ENCODE data around the gene GLT8D2.
A peak's percentile ranks its signal among the peaks of the same experiment; 100 is the strongest.
"Not testable (repeated sequence)": the region's sequence is repeated elsewhere in the genome, so short reads cannot be mapped to it uniquely, and the experiment has no call there.

The GLT8D2 gene

DNA sequence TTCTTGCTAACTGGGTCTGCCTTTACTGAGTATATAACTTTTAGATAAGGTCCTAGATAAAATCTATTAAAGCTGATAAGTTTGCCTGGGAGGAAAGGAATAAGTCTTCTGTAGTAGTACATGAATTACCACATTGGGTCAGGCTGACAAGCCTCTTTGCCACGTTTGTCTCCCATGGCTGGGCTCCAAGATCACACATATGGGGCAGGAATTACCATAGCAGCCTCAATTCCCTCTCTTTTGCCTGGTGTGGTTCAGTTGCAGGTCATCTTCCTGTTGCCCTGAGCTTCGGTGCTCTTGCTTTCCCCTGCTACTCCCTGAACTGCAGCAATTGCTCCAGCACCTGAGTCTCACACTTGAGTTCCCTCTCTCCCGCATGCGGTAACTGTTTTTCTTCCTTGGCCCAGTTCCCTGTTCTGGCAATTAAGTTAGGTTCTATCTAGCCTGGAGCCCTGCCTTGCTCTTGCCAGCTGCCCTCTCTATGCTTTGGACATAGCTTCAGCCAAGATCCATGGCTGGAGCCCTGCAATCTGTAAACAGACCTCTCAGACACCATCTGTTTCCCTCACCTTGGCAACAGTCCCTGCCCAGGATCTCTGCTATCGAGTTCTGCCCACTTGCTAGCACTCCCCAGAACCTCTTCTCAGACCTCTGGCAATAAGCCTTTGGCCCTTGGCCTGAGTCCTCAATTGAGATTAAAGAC, 5.8 kb upstream of the GLT8D2 start:
- Histone ChIP-seq H3K9ac (ENCODE audit: low read length in 5 of 5) (no peak overlapping the region), H3K36me3 (ENCODE audit: control insufficient read depth in 5 of 5, insufficient read depth in 5 of 5, low read length in 5 of 5) (no peaks in the 10 kb centered on the region), H3K4me1 (ENCODE audit: control insufficient read depth in 5 of 5, insufficient read depth in 5 of 5, low read length in 5 of 5) (peaks cover 0 to 11% (median 8%) of the 10 kb centered on the region in 5 donors), H3K9me3 (ENCODE audit: control insufficient read depth in 5 of 5, low read length in 5 of 5) (no peaks in the 10 kb centered on the region), H3K27me3 (ENCODE audit: control insufficient read depth in 5 of 5, insufficient read depth in 4 of 5, low read length in 5 of 5) (peaks cover 0 to 13% (median 0%) of the 10 kb centered on the region in 5 donors), H3K27ac (ENCODE audit: low read depth, low read length) (no peak overlapping the region), H3K4me3 (ENCODE audit: low read depth in 1 of 5, low read length in 5 of 5) (no peak overlapping the region)

DNA sequence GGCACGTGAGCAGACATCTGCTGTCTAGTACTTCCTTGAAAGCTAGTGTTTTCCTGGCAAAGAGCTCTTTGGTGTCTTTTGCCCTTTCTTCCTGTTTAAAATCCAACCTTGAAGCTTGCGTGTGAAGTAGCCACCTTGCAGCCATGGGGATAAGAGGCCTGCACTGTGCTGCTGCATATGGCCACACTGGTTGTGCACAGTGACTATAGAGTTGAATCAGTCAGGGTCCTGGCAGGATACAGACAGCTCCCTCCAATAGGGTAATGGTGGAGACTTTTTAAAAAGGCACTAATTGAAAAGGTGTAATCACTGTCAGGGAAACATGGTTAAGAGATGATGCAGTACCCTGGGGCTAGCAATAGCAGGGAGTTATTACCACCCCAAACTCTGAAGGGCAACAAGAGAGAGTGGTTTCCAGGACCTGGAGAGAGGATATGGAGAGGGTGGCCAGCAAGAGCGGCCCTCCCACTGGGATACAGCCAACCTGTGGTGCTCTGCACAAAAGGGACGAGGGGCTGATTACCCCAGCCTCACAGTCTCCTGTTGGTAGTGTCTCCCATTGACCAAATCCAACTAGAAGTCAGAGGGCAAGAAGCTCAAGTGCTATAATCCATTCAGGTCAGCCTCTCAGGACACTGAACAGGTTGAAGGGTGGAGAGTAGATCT, 4.8 kb upstream of the GLT8D2 start:
- Histone ChIP-seq H3K9ac (ENCODE audit: low read length in 5 of 5) (no peak overlapping the region), H3K27me3 (ENCODE audit: control insufficient read depth in 5 of 5, insufficient read depth in 4 of 5, low read length in 5 of 5) (peaks cover 0 to 16% (median 0%) of the 10 kb centered on the region in 5 donors), H3K4me3 (ENCODE audit: low read depth in 1 of 5, low read length in 5 of 5) (no peak overlapping the region), H3K4me1 (ENCODE audit: control insufficient read depth in 5 of 5, insufficient read depth in 5 of 5, low read length in 5 of 5) (peaks cover 0 to 19% (median 15%) of the 10 kb centered on the region in 5 donors), H3K9me3 (ENCODE audit: control insufficient read depth in 5 of 5, low read length in 5 of 5) (no peaks in the 10 kb centered on the region), H3K27ac (ENCODE audit: low read depth, low read length) (no peak overlapping the region), H3K36me3 (ENCODE audit: control insufficient read depth in 5 of 5, insufficient read depth in 5 of 5, low read length in 5 of 5) (no peaks in the 10 kb centered on the region)

DNA sequence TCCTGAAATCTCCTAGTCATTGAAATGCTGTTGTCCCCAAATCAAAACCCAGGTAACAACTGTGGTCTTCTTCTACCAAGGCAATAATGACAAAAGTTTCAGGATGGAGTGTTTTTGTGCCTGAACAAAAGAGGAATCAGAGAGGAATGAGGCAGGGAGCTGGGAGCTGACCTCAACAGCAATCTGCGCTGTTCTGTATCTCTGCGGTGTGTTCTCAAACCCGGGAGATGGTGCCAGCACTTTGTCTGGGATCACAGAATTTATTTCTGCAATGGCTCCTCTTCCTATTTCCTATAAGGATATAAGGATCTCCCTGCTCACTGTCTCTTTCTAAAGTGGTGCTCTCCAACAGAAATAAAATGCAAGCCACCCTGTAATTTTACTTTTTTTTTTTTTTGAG, 449 bp upstream of the GLT8D2 start:
- Histone ChIP-seq H3K27me3 (ENCODE audit: control insufficient read depth in 5 of 5, insufficient read depth in 4 of 5, low read length in 5 of 5) (peaks cover 0 to 20% (median 0%) of the 10 kb centered on the region in 5 donors), H3K9ac (ENCODE audit: low read length in 5 of 5) (peak overlapping the region in 1 of 5 donors; percentile 65), H3K36me3 (ENCODE audit: control insufficient read depth in 5 of 5, insufficient read depth in 5 of 5, low read length in 5 of 5) (no peaks in the 10 kb centered on the region), H3K4me1 (ENCODE audit: control insufficient read depth in 5 of 5, insufficient read depth in 5 of 5, low read length in 5 of 5) (peaks cover 0 to 27% (median 21%) of the 10 kb centered on the region in 5 donors), H3K9me3 (ENCODE audit: control insufficient read depth in 5 of 5, low read length in 5 of 5) (no peaks in the 10 kb centered on the region), H3K4me3 (ENCODE audit: low read depth in 1 of 5, low read length in 5 of 5) (peak overlapping the region; percentile 66 to 82 (median 67)), H3K27ac (ENCODE audit: low read depth, low read length) (no peak overlapping the region)

DNA sequence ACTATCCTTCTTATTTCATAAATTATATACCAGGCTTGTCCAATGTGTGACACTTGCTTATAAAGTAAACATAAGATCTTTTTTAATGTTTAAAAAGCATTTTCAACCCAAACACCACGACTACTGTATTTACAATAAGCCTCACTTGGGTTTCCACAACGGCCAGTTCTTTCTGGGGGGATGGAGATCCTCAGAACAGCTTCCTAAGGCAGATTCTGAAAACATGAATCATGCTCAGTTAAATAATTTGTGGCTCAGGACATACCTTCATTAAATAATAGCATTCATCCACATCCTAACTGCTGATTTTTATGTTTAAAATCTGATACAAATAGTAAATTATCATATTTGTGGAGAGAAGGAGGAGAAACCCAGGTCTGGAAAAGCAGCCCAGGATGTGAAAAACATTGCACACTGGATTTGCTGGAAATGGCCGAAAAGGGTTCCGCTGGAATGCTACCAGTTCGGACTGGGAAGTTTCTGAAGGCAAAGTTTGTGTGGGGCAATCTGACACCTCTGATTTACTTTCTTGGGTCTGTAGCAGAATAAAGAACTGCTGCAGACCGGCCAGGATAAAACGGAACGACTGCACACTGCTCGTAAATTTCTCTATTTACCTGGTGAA, 597 bp downstream of the GLT8D2 start:
- peak overlapping the region in 4 of 5 donors; percentile 46 to 65 (median 51) for H3K9ac ChIP-seq (ENCODE audit: low read length in 5 of 5)
- H3K9me3 ChIP-seq (ENCODE audit: control insufficient read depth in 5 of 5, low read length in 5 of 5): no peaks in the 10 kb centered on the region
- peak overlapping the region; percentile 66 to 82 (median 67) for H3K4me3 ChIP-seq (ENCODE audit: low read depth in 1 of 5, low read length in 5 of 5)
- H3K27ac ChIP-seq (ENCODE audit: low read depth, low read length): peak overlapping the region; percentile 27
- H3K4me1 ChIP-seq (ENCODE audit: control insufficient read depth in 5 of 5, insufficient read depth in 5 of 5, low read length in 5 of 5): peaks cover 0 to 31% (median 21%) of the 10 kb centered on the region in 5 donors
- H3K27me3 ChIP-seq (ENCODE audit: control insufficient read depth in 5 of 5, insufficient read depth in 4 of 5, low read length in 5 of 5): peaks cover 0 to 20% (median 0%) of the 10 kb centered on the region in 5 donors
- H3K36me3 ChIP-seq (ENCODE audit: control insufficient read depth in 5 of 5, insufficient read depth in 5 of 5, low read length in 5 of 5): no peaks in the 10 kb centered on the region

DNA sequence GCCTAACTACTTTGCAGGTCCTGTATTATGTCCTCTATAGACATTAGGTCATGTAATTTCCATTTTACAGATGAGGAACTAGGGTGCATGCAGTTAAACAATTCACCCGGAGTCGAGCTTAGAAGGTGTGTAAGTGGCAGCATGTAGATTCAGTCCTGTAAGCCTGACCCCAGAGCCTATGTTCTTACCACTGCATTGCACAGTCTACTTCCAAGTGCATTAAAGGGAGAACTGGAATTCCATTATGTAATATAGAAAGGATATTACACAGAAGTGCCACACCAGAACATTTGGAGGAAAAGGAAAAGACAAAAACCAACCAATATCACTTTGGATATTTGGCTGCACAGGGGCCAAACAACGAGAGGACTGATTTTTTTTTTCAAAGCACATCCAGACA, 1.2 kb downstream of the GLT8D2 start:
- Histone ChIP-seq H3K36me3 (ENCODE audit: control insufficient read depth in 5 of 5, insufficient read depth in 5 of 5, low read length in 5 of 5) (no peaks in the 10 kb centered on the region), H3K4me1 (ENCODE audit: control insufficient read depth in 5 of 5, insufficient read depth in 5 of 5, low read length in 5 of 5) (peaks cover 0 to 31% (median 21%) of the 10 kb centered on the region in 5 donors), H3K9me3 (ENCODE audit: control insufficient read depth in 5 of 5, low read length in 5 of 5) (no peaks in the 10 kb centered on the region), H3K27me3 (ENCODE audit: control insufficient read depth in 5 of 5, insufficient read depth in 4 of 5, low read length in 5 of 5) (peaks cover 0 to 20% (median 0%) of the 10 kb centered on the region in 5 donors), H3K9ac (ENCODE audit: low read length in 5 of 5) (no peak overlapping the region), H3K27ac (ENCODE audit: low read depth, low read length) (peak overlapping the region; percentile 21), H3K4me3 (ENCODE audit: low read depth in 1 of 5, low read length in 5 of 5) (peak overlapping the region in 1 of 5 donors; percentile 82)

DNA sequence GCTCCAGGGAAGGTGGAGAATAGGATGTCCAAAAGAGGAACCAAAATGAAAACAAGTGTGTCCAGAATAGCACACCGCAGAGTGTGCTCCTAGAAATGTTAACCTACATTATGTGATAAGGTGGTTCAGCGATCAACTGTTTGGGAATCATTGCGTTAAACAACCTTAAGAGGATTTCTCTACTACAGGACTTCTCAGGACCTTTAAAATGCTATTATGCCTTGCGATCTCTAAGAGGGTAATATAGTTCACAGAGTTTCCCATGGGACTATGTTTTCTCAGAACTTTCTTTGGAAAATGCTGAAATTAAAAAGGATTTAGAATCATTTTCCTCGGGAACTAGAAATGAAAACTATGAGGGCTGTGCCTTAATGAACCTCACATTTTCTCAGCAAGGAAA, 1.8 kb downstream of the GLT8D2 start:
- H3K27ac ChIP-seq (ENCODE audit: low read depth, low read length): no peak overlapping the region
- no peaks in the 10 kb centered on the region for H3K9me3 ChIP-seq (ENCODE audit: control insufficient read depth in 5 of 5, low read length in 5 of 5)
- no peak overlapping the region for H3K4me3 ChIP-seq (ENCODE audit: low read depth in 1 of 5, low read length in 5 of 5)
- no peak overlapping the region for H3K9ac ChIP-seq (ENCODE audit: low read length in 5 of 5)
- peaks cover 0 to 31% (median 21%) of the 10 kb centered on the region in 5 donors for H3K4me1 ChIP-seq (ENCODE audit: control insufficient read depth in 5 of 5, insufficient read depth in 5 of 5, low read length in 5 of 5)
- no peaks in the 10 kb centered on the region for H3K36me3 ChIP-seq (ENCODE audit: control insufficient read depth in 5 of 5, insufficient read depth in 5 of 5, low read length in 5 of 5)
- peaks cover 0 to 18% (median 0%) of the 10 kb centered on the region in 5 donors for H3K27me3 ChIP-seq (ENCODE audit: control insufficient read depth in 5 of 5, insufficient read depth in 4 of 5, low read length in 5 of 5)

DNA sequence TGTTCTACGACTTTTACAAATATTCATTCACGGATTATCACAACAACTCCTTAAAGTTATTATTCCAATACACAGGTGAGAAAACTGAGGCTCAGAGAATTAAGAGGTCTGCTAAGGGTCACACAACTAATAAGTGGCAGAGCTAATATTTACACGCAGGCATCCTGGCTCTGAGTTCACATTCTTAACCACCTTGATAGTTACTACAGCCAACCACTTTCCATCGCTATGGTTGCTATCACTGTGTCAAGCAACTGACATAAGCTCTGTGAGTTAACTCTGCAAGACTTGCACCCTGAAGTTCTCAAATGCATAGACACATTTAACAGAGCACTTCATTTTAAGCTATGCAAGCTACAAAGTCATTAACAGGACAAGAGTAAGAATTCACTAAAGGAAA, 3.7 kb downstream of the GLT8D2 start:
- Histone ChIP-seq H3K4me1 (ENCODE audit: control insufficient read depth in 5 of 5, insufficient read depth in 5 of 5, low read length in 5 of 5) (peaks cover 0 to 31% (median 21%) of the 10 kb centered on the region in 5 donors), H3K9me3 (ENCODE audit: control insufficient read depth in 5 of 5, low read length in 5 of 5) (no peaks in the 10 kb centered on the region), H3K4me3 (ENCODE audit: low read depth in 1 of 5, low read length in 5 of 5) (no peak overlapping the region), H3K9ac (ENCODE audit: low read length in 5 of 5) (no peak overlapping the region), H3K27ac (ENCODE audit: low read depth, low read length) (no peak overlapping the region), H3K36me3 (ENCODE audit: control insufficient read depth in 5 of 5, insufficient read depth in 5 of 5, low read length in 5 of 5) (no peaks in the 10 kb centered on the region), H3K27me3 (ENCODE audit: control insufficient read depth in 5 of 5, insufficient read depth in 4 of 5, low read length in 5 of 5) (peaks cover 0 to 7% (median 0%) of the 10 kb centered on the region in 5 donors)

DNA sequence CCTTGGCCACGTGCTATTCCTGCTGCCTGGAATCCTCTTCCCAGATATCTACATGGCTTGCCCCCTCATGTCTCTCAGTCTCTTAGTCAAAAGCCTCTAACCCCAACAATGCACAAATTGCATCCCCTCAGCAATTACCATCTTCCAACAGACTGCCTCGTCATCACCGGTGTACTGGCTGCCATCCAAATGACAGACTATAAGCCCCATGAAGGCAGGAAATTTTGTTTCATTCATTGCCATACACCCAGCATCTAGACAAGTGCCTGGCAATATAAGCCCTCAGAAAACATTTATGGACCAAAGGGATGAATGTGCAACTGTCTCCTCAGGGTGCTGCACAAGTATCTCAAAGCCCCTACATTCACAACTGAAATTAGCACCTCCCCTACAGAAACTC, 5.8 kb downstream of the GLT8D2 start:
- Histone ChIP-seq H3K27ac (ENCODE audit: low read depth, low read length) (no peak overlapping the region), H3K27me3 (ENCODE audit: control insufficient read depth in 5 of 5, insufficient read depth in 4 of 5, low read length in 5 of 5) (no peaks in the 10 kb centered on the region), H3K4me3 (ENCODE audit: low read depth in 1 of 5, low read length in 5 of 5) (no peak overlapping the region), H3K36me3 (ENCODE audit: control insufficient read depth in 5 of 5, insufficient read depth in 5 of 5, low read length in 5 of 5) (no peaks in the 10 kb centered on the region), H3K9me3 (ENCODE audit: control insufficient read depth in 5 of 5, low read length in 5 of 5) (no peaks in the 10 kb centered on the region), H3K9ac (ENCODE audit: low read length in 5 of 5) (no peak overlapping the region), H3K4me1 (ENCODE audit: control insufficient read depth in 5 of 5, insufficient read depth in 5 of 5, low read length in 5 of 5) (peaks cover 0 to 19% (median 10%) of the 10 kb centered on the region in 5 donors)

DNA sequence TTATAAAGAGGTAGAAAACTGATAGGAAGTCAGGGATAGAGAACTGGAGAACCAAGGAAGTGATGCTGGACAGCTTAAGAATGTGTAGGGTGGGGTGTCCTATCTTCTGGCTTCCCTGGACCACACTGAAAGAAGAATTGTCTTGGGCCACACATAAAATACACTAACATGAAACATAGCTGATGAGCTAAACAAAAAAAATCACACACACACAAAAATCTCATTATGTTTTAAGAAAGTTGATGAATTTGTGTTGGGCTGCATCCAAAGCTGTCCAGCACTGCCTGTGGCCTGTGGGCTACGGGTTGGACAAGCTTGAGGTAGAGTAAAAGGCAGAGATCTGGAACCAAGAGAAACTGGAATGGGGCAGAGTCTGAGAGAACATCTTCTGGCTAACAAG, 7.4 kb downstream of the GLT8D2 start:
- Histone ChIP-seq H3K36me3 (ENCODE audit: control insufficient read depth in 5 of 5, insufficient read depth in 5 of 5, low read length in 5 of 5) (no peaks in the 10 kb centered on the region), H3K4me1 (ENCODE audit: control insufficient read depth in 5 of 5, insufficient read depth in 5 of 5, low read length in 5 of 5) (peaks cover 0 to 7% (median 5%) of the 10 kb centered on the region in 5 donors), H3K27me3 (ENCODE audit: control insufficient read depth in 5 of 5, insufficient read depth in 4 of 5, low read length in 5 of 5) (no peaks in the 10 kb centered on the region), H3K9ac (ENCODE audit: low read length in 5 of 5) (no peak overlapping the region), H3K9me3 (ENCODE audit: control insufficient read depth in 5 of 5, low read length in 5 of 5) (no peaks in the 10 kb centered on the region), H3K4me3 (ENCODE audit: low read depth in 1 of 5, low read length in 5 of 5) (no peak overlapping the region), H3K27ac (ENCODE audit: low read depth, low read length) (no peak overlapping the region)

DNA sequence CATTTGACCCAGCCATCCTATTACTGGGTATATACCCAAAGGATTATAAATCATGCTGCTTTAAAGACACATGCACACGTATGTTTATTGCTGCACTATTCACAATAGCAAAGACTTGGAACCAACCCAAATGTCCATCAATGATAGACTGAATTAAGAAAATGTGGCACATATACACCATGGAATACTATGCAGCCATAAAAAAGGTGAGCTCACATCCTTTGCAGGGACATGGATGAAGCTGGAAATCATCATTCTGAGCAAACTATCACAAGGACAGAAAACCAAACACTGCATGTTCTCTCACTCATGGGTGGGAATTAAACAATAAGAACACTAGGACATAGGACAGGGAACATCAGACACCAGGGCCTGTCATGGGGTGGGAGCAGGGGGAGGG, 10.2 kb downstream of the GLT8D2 start:
- not testable (repeated sequence) for H3K27me3 ChIP-seq (ENCODE audit: control insufficient read depth in 5 of 5, insufficient read depth in 4 of 5, low read length in 5 of 5); H3K4me1 ChIP-seq (ENCODE audit: control insufficient read depth in 5 of 5, insufficient read depth in 5 of 5, low read length in 5 of 5); H3K27ac ChIP-seq (ENCODE audit: low read depth, low read length); H3K4me3 ChIP-seq (ENCODE audit: low read depth in 1 of 5, low read length in 5 of 5); H3K36me3 ChIP-seq (ENCODE audit: control insufficient read depth in 5 of 5, insufficient read depth in 5 of 5, low read length in 5 of 5); H3K9ac ChIP-seq (ENCODE audit: low read length in 5 of 5); H3K9me3 ChIP-seq (ENCODE audit: control insufficient read depth in 5 of 5, low read length in 5 of 5)

Measured in subcutaneous abdominal adipose tissue (tissue), 5 donors.